K562 (cell line): ENCODE results near the gene SPRR2D. TPM values are rescaled to one million over a fixed set of nuclear protein-coding genes. Genes with fewer than 3 reads are reported as not detected.

ENCODE experiments used
- ATAC-seq: fragments of 200-7000 bp; cut with Tn5 transposase; 3 replicates; pipeline ENCODE4 v1.9.1; 2020; ENCODE audit warnings: moderate library complexity
- BruUV-seq: library from RNA; stranded (reverse); fragments of 400-500 nt; replicated peaks from 2 replicates; lab custom pipeline; 2021; lab: Mats Ljungman, UMichigan
- CTCF ChIA-PET: fragments of 300-600 bp; formaldehyde crosslinking; extraction: SDS; loops from one replicate; lab custom pipeline; 2021; ENCODE audit warnings: low intra/inter-chr PET ratio; lab: Yijun Ruan, JAX
- POLR2A ChIA-PET: fragments of 300-600, 350-650 bp; sonication (Branson Sonifier 250); formaldehyde crosslinking; extraction: SDS; loops from one replicate; lab custom pipeline; 2021; ENCODE audit warnings: antibody characterized with exemption, inconsistent platforms; lab: Yijun Ruan, JAX
- DNase-seq, 4 experiments: peaks; one replicate each; pipeline versions ENCODE4 v3.0.0 to v3.0.0-alpha.2; 2011 to 2018; ENCODE audit warnings: low spot score in 3 of 4, mixed read lengths in 3 of 4; ENCODE audit errors: extremely low read depth in 1 of 4
- FAIRE-seq: peaks from 2 replicates; lab custom pipeline; 2011; peaks lifted over from hg19 to GRCh38; lab: Jason Lieb, UNC
- H2AFZ ChIP-seq: 2 replicates; pipeline ENCODE4 v1.6.0; 2011; ENCODE audit warnings: low read depth, low read length, control low read depth, inconsistent platforms
- H3K27ac ChIP-seq: fragments of 200-600 bp; 3 replicates; pipeline ENCODE4 v1.8.0; 2011; ENCODE audit warnings: low read depth, mild to moderate bottlenecking, control low read depth, inconsistent platforms, low read length, moderate library complexity, mixed read lengths; ENCODE audit errors: extremely low read depth
- H3K27me3 ChIP-seq, 2 experiments: fragments of 300-600 bp in 1 of 2; 2 replicates in 1 of 2; 3 replicates in 1 of 2; pipeline versions ENCODE4 v1.6.0 to v1.8.0; 2011; ENCODE audit warnings: inconsistent platforms in 2 of 2, low read length in 2 of 2, mild to moderate bottlenecking in 1 of 2, mixed read lengths in 1 of 2, moderate library complexity in 1 of 2; ENCODE audit not compliant: control insufficient read depth in 2 of 2, insufficient read depth in 2 of 2
- H3K36me3 ChIP-seq: fragments of 300-600 bp; 3 replicates; pipeline ENCODE4 v1.8.0; 2011; ENCODE audit warnings: mild to moderate bottlenecking, low read length, inconsistent platforms; ENCODE audit not compliant: control insufficient read depth, insufficient read depth
- H3K4me1 ChIP-seq, 2 experiments: fragments of 200-600 bp in 1 of 2; replicated peaks in 1 of 2; 2 replicates in 1 of 2; 3 replicates in 1 of 2; pipeline versions ENCODE4 v1.5.1 to v1.8.0; 2011; ENCODE audit warnings: inconsistent platforms in 2 of 2, low read length in 2 of 2, mild to moderate bottlenecking in 1 of 2, mixed read lengths in 1 of 2, moderate library complexity in 1 of 2; ENCODE audit not compliant: control insufficient read depth in 2 of 2, insufficient read depth in 2 of 2
- H3K4me2 ChIP-seq: 2 replicates; pipeline ENCODE4 v1.6.1; 2011; ENCODE audit warnings: low read length, control low read depth, inconsistent platforms, mixed read lengths; ENCODE audit not compliant: insufficient read depth
- H3K4me3 ChIP-seq: fragments of 200-600 bp; sonication (generic), shearing (Covaris generic); 2 replicates; pipeline ENCODE4 v1.5.1; 2016; ENCODE audit warnings: control low read depth, inconsistent platforms
- H3K79me2 ChIP-seq: fragments of 200-600 bp; 3 replicates; pipeline ENCODE4 v1.8.0; 2011; ENCODE audit warnings: low read length, inconsistent platforms; ENCODE audit not compliant: control insufficient read depth, insufficient read depth
- H3K9ac ChIP-seq, 2 experiments: 2 replicates each; pipeline versions ENCODE4 v1.6.0 to v1.6.1; 2011; ENCODE audit warnings: low read depth in 2 of 2, low read length in 2 of 2, control low read depth in 1 of 2, inconsistent platforms in 1 of 2, mild to moderate bottlenecking in 1 of 2, mixed read lengths in 1 of 2; ENCODE audit not compliant: insufficient read depth in 1 of 2
- H3K9me1 ChIP-seq: one replicate; pipeline ENCODE4 v1.6.0; 2011; ENCODE audit warnings: inconsistent platforms, mild to moderate bottlenecking, low read length, moderate library complexity; ENCODE audit not compliant: control insufficient read depth, insufficient read depth
- H3K9me3 ChIP-seq: replicated peaks from 2 replicates; pipeline ENCODE4 v1.5.1; 2011; ENCODE audit warnings: low read depth, low read length, inconsistent platforms; ENCODE audit not compliant: control insufficient read depth, insufficient read depth
- H4K20me1 ChIP-seq: replicated peaks from 2 replicates; pipeline ENCODE4 v1.6.1; 2011; ENCODE audit warnings: low read length, inconsistent platforms, mixed read lengths; ENCODE audit not compliant: control insufficient read depth, insufficient read depth
- HDAC1 ChIP-seq, 2 experiments: fragments of 450-650 bp; IDR thresholded peaks; 2 replicates each; pipeline ENCODE4 v1.6.1; 2016 to 2017; ENCODE audit warnings: inconsistent platforms in 1 of 2, mild to moderate bottlenecking in 1 of 2, moderate library complexity in 1 of 2
- HLTF ChIP-seq: fragments of 450-650 bp; IDR thresholded peaks from 2 replicates; pipeline ENCODE4 v1.6.1; 2016
- NEUROD1 ChIP-seq: fragments of 150-350 bp; IDR thresholded peaks from 2 replicates; pipeline ENCODE4 v1.6.1; 2014; ENCODE audit warnings: borderline replicate concordance, low read length, low read depth; ENCODE audit not compliant: partially characterized antibody
- PTBP1 ChIP-seq: fragments of 200-400 bp; formaldehyde crosslinking; IDR thresholded peaks from 2 replicates; pipeline ENCODE4 v1.6.1; 2017; ENCODE audit warnings: low read depth, low read length
- RFX1 ChIP-seq: fragments of 450-650 bp; IDR thresholded peaks from 2 replicates; pipeline ENCODE4 v1.6.1; 2016; ENCODE audit warnings: mild to moderate bottlenecking, moderate library complexity
- ZFX ChIP-seq: sonication (generic); formaldehyde crosslinking; IDR thresholded peaks from 2 replicates; pipeline ENCODE4 v1.8.0; 2022; ENCODE audit warnings: mild to moderate bottlenecking, missing genetic modification reagents, moderate library complexity
- ZNF3 ChIP-seq: fragments of 250-450 bp; sonication (Bioruptor Pico); IDR thresholded peaks from 2 replicates; pipeline ENCODE4 v1.5.0; 2021; ENCODE audit warnings: mild to moderate bottlenecking, moderate library complexity
- ZNF77 ChIP-seq: fragments of 250-450 bp; sonication (Bioruptor Pico); IDR thresholded peaks from 2 replicates; pipeline ENCODE4 v1.5.0; 2020
- WGBS: fragments of 100-300 bp; shearing (Covaris generic); methylation state at CpG from one replicate; pipeline ENCODE4 v1.1.6; 2016; ENCODE audit warnings: low coverage, mixed read lengths; ENCODE audit not compliant: insufficient coverage; ENCODE audit errors: missing lambda C conversion rate; 5-methylcytosine and 5-hydroxymethylcytosine counted together
- in situ Hi-C: fragments of 300-500 bp; cut with MboI; formaldehyde crosslinking; loops from 4 replicates; pipeline ENCODE4 v1.15.0; 2018; ENCODE audit warnings: inconsistent platforms, mixed read lengths
- intact Hi-C: fragments of 100-400 bp; cut with micrococcal nuclease; formaldehyde crosslinking; loops from 2 replicates; pipeline ENCODE4 v1.14.2; 2022
- polyA plus RNA-seq, 8 experiments: library from polyadenylated mRNA; depleted of rRNA in 4 of 8; stranded (reverse) in 5 of 8; unstranded in 3 of 8; fragments of >200 nt; fragmentation: Nextera tagmentation in 2 of 8; fragmentation: Illumina TruSeq in 1 of 8; extraction: Ambion mirVana in 2 of 8; extraction: Trizol in 1 of 8; gene quantifications; 2 replicates each; pipeline versions ENCODE4 v1.2.1 to v1.2.3, GENCODE V29; 2011 to 2014; ENCODE audit warnings: inconsistent platforms in 1 of 8, missing spikeins in 1 of 8
- total RNA-seq, 7 experiments: library from RNA; depleted of rRNA in 6 of 7; stranded (reverse); fragments of >200 nt in 6 of 7; fragmentation: Illumina TruSeq in 2 of 7; extraction: Trizol in 2 of 7; gene quantifications; 2 replicates each; pipeline versions ENCODE4 v1.2.1 to v1.2.3, GENCODE V29; 2011 to 2021; ENCODE audit warnings: low replicate concordance in 1 of 7
- TF ChIP-seq, protein P1 (sequence below): fragments of 250-450 bp; sonication (Bioruptor Pico); IDR thresholded peaks from 2 replicates; pipeline ENCODE4 v1.8.0; 2021; ENCODE audit warnings: moderate library complexity, mild to moderate bottlenecking, inconsistent platforms
- TF ChIP-seq, protein P2 (sequence below): fragments of 450-650 bp; IDR thresholded peaks from 2 replicates; pipeline ENCODE4 v1.6.1; 2017; ENCODE audit warnings: antibody characterized with exemption, mild to moderate bottlenecking

SPRR2D gene
- total and polyA plus RNA-seq, 9 of the 15 experiments (the other 6 are each of a cell fraction or from before 2014, with no cell fraction given): 0.91 to 5.1 (median 3.2) TPM; not detected in 1

DNA sequence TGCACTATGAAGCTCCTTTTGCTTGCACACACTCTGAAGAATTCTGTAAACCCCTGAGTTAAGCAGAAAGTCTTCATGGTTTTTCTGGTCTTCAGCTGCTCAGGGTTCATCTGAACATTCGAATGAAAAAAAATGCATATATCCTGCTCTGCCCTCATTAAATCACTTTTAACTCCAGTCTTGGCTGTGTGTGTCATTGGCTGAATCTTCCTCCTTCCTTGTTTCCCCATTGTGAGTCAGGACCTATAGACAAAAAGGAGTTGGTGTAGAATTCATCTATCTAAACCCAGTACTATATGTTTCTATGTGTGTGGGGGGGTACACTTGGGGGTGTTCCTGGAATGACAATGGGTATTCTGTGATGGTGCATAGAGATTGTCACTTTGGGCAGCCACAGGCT, 16.5 kb downstream of the SPRR2D start:
- Histone ChIP-seq H3K79me2 (no peaks in the 10 kb centered on the region), H3K4me2 (no peak overlapping the region), H2AFZ (no peak overlapping the region), H4K20me1 (no peaks in the 10 kb centered on the region), H3K27me3 (no peaks in the 10 kb centered on the region), H3K27ac (no peak overlapping the region), H3K4me1 (no peaks in the 10 kb centered on the region; a peak in 1 of 5 replicates), H3K9ac (no peak overlapping the region), H3K9me3 (no peaks in the 10 kb centered on the region), H3K9me1 (no peaks in the 10 kb centered on the region), H3K4me3 (no peak overlapping the region), H3K36me3 (no peaks in the 10 kb centered on the region)
- CTCF ChIA-PET: no interaction called here
- POLR2A ChIA-PET: no interaction called here
- intact Hi-C loops (no loop called here), in situ Hi-C loops (no loop called here)
- no TSS peak for BruUV-seq
- DNase-seq (no peak), ATAC-seq (no peak), FAIRE-seq (no peak)
- no peak for TF ChIP-seq ZNF77 (CRISPR knock-in tag)
- TF ChIP-seq PTBP1: no peak
- TF ChIP-seq ZNF3 (CRISPR knock-in tag): no peak
- TF ChIP-seq, protein P1, sequence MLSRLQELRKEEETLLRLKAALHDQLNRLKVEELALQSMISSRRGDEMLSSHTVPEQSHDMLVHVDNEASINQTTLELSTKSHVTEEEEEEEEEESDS: no peak
- TF ChIP-seq NEUROD1: no peak
- no peak for TF ChIP-seq HLTF
- TF ChIP-seq, protein P2, sequence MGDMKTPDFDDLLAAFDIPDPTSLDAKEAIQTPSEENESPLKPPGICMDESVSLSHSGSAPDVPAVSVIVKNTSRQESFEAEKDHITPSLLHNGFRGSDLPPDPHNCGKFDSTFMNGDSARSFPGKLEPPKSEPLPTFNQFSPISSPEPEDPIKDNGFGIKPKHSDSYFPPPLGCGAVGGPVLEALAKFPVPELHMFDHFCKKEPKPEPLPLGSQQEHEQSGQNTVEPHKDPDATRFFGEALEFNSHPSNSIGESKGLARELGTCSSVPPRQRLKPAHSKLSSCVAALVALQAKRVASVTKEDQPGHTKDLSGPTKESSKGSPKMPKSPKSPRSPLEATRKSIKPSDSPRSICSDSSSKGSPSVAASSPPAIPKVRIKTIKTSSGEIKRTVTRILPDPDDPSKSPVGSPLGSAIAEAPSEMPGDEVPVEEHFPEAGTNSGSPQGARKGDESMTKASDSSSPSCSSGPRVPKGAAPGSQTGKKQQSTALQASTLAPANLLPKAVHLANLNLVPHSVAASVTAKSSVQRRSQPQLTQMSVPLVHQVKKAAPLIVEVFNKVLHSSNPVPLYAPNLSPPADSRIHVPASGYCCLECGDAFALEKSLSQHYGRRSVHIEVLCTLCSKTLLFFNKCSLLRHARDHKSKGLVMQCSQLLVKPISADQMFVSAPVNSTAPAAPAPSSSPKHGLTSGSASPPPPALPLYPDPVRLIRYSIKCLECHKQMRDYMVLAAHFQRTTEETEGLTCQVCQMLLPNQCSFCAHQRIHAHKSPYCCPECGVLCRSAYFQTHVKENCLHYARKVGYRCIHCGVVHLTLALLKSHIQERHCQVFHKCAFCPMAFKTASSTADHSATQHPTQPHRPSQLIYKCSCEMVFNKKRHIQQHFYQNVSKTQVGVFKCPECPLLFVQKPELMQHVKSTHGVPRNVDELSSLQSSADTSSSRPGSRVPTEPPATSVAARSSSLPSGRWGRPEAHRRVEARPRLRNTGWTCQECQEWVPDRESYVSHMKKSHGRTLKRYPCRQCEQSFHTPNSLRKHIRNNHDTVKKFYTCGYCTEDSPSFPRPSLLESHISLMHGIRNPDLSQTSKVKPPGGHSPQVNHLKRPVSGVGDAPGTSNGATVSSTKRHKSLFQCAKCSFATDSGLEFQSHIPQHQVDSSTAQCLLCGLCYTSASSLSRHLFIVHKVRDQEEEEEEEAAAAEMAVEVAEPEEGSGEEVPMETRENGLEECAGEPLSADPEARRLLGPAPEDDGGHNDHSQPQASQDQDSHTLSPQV: no peak
- no peak for TF ChIP-seq RFX1
- no peak for TF ChIP-seq ZFX
- no peak for TF ChIP-seq HDAC1 (IDR thresholded peaks at IDR 0.05)
- WGBS: 7% methylated on average over 1 of the region's 1 CpG
